HUDEP-2 (cell line): ENCODE results near the gene MSI2.
A peak's percentile ranks its signal among the peaks of the same experiment; 100 is the strongest.
"Not testable (repeated sequence)": the region's sequence is repeated elsewhere in the genome, so short reads cannot be mapped to it uniquely, and the experiment has no call there.

ENCODE experiments used
- DNase-seq, 76 experiments: peaks; one replicate each; lab custom pipeline; 2025; ENCODE audit not compliant: unreplicated experiment in 76 of 76; lab: John Stamatoyannopoulos, UW

The MSI2 gene

GRCh38 chr17:57255776-57256681, at the start of gene MSI2:
TSS of gene MSI2 (plus strand) at chr17:57256523. CDS start at chr17:57256743, 220 bp downstream.
- DNase-seq, result peak in 74 of 76 experiments; percentile 13 to 93 (median 78)

GRCh38 chr17:57206928-57207327, 49.4 kb upstream of the MSI2 start:
- DNase-seq, result no peak

DNA sequence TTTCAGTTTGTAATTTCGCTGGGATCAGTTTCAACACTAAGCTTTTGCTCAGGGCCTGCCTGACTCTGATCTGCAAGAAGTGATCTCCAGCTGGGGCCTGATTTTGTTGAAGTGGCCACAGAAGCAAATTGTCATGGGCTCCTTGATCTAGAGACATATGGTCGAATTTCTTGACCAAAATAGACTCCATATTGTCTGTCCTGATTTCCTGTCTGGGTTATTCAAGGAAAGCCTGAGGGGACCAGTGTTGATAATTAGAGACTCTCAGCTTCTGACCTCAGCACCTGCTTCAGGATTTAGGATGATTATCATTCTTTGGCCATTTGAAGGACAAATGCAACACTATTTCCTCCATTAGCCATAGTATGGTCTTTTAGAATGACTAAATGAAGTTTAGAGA, 48.9 kb upstream of the MSI2 start:
- DNase-seq, result no peak

GRCh38 chr17:57210224-57210553, 46.1 kb upstream of the MSI2 start:
- no peak for DNase-seq

GRCh38 chr17:57210972-57211411, 45.3 kb upstream of the MSI2 start:
- DNase-seq, result peak in 1 of 76 experiments; percentile 21

GRCh38 chr17:57211543-57211942, 44.8 kb upstream of the MSI2 start:
- no peak for DNase-seq

GRCh38 chr17:57213180-57213825, 43.0 kb upstream of the MSI2 start:
- no peak for DNase-seq

GRCh38 chr17:57215317-57215716, 41.0 kb upstream of the MSI2 start:
- DNase-seq, result peak in 69 of 76 experiments; percentile 18 to 93 (median 73)

DNA sequence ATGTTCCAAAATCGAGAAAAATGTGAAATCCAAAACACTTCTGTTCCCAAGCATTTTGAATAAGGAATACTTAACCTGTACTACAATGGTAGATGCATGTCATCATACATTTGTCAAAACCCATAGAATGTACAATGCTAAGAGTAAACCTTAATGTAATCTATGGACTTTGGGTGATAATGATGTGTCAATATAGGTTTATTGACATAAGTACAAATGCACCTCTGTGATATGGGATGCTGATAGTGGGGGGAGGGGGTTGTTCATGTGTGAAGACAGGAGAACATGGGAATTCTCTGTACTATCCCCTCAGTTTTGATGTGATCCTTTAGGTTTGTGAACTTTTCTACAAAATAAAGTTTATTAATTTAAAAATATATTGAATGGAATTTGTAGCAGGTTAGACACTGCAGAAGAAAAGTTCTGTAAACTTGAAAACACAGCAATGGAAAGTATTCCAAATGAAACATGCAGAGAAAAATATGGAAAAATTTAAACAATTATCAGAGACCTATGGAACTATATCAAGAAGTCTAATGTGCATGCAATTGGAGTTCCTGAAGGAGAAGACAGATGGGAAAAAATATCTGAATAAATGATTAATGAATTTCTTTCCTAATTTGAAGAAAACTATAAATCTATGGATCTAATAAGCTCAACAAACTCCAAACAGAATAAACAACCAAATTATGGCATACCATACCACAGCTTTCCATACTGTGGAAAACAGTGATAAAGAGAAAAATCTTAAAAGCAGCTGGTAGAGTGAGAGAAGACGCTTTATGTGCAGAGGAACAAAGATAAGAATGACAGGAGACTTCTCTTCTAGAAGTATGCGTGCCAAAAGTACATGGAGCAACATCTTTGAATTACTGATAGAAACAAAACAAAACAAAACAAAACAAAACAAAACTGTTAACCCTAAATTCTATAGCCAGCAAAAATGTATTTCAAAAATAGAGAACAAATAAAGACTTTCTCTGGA, 34.7 kb upstream of the MSI2 start:
- peak in 1 of 76 experiments; percentile 4 for DNase-seq

- not testable (repeated sequence) for DNase-seq
Measured at GRCh38 chr17:57222422-57222821, 33.9 kb upstream of the MSI2 start.

- DNase-seq, result no peak
Measured at GRCh38 chr17:57225127-57225526, 31.2 kb upstream of the MSI2 start.

DNA sequence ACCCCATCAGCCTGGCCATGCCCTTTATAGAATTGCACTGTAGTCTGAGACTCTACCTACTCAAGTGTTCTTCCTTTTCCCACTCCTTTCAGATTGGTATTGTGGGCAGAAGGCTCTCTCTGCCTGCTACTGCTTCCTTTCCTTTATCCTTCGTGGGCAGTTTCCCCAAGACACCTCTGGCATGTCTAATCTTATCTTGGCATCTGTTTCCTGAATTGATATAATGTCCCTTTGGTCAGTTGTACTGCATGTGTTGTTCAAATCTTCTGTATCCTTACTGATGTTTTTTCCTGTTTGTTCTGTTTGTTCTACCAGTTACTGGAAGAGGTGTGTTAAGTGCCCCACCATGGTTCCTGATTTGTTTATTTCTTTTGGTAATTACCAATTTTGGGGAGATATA, 29.5 kb upstream of the MSI2 start:
- peak in 12 of 76 experiments; percentile 7 to 49 (median 14) for DNase-seq

GRCh38 chr17:57228911-57229310, 27.4 kb upstream of the MSI2 start:
- DNase-seq, result no peak

DNA sequence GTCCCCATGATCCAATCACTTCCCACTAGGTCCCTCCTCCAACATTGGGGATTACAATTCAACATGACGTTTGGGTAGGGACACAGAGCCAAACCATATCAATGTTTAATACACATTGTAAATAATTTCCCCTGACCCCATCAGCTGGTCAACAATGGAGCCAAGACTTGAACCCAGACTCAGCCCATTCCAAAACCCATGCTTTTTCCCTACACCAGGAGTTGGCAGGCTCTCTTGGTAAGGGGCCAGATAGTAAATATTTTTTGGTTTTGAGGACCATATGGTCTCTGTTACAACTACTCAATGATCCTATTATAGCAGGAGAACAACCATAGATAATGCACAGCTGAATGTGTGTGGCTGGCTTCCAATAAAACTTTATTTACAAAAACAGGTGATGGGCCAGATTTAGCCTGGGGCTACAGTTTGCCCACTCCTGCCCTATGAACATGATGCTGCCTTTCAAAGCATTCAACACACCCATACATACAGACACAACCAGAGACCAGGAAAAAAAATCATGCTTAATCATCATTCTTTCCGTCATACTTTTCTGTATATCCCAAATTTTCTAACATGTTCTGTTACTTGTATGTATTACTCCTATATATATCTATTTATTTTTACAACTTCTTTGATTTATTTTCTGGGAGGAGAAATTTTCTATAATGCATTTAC, 22.1 kb upstream of the MSI2 start:
- no peak for DNase-seq

DNA sequence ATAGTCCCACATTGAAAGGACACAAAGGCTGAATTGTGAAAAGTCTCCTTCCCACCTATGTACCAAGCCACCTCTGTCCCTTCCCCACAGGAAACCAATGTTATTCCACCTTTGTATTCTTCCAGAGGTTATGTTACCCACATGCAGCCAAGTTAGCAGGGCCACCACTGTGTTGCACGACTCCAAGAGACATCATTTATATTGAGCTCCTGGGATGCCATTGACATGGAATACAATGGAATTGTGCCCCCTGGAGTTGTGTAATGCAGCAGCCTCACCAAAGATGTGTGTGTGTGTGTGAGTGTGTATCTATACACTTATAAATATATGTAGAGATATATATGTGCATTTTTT, 21.6 kb upstream of the MSI2 start:
- no peak for DNase-seq

DNA sequence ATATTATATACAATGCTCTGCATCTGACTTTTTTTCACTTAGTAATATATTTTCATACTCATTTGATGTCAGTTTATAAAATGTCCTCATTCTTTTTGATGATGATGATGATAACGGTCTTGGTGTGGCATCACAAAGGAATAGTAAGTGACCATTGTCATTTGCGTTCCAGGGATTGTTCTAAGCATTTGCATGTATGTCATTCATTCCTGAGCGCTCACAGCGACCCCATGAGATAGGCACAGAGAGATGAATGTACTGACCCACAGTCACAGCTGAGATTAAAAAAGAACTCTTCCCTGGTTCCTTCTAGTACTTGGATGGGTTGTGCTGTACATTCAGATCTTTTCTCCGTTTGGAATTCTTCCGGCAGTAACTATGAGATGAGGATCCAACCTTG, 21.2 kb upstream of the MSI2 start:
- no peak for DNase-seq

DNA sequence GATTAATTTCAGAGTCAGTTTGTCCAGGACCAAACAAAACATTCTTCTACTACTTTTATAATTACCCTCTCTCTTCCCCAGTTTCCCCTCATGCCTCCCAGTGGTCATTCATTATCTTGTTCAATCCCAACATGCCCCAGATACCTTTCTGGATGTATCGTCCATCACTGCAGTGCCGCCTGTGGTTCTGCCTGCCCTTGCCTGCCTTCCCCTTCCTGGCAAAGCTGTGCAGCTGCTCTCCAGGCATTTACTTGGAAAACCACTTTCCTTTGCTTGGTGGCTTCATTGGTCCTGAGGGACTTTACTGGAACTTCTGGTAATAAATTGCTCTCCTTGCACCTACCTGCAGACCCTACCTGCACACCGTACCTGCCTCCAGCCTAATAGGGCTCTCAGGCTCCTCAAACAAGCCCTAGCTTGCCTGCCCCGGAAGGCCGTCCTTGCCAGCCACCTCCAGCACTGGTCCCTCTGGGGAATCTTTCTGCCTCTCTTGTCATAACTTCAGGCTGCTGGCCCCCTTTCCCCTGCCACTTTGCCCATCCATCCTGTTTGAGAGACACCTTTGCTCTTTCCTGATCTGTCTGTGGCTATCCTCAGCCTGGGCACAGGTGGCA, 19.5 kb upstream of the MSI2 start:
- no peak for DNase-seq

DNA sequence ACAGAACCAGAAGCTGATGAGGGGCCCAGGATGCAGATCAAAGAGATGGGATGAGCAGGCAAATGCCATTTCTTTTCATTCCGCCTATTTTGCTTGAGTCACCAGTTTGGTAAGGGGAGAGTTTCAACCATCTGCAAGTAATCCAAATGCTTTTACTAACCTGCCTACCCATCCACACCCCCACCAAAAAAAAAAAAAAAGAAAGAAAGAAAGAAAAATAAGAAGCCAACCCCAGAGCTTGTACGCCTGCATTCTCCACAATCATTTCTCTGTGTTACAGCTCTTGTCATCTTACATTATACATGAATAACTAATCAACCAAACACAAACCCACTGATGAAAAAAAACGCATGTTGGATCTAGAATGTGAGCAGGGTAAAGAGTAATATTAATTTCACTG, 15.7 kb upstream of the MSI2 start:
- DNase-seq, result no peak

- no peak for DNase-seq
Measured at GRCh38 chr17:57242148-57242547, 14.2 kb upstream of the MSI2 start.

GRCh38 chr17:57243171-57243622, 13.1 kb upstream of the MSI2 start:
- peak in 65 of 76 experiments; percentile 17 to 77 (median 48) for DNase-seq
